Measurements from ENCODE around the gene GALNT18.
"Not testable (repeated sequence)": the region's sequence is repeated elsewhere in the genome, so short reads cannot be mapped to it uniquely, and the experiment has no call there.

Gene GALNT18

GRCh38 chr11:11451501-11452005 lies 170.3 kb downstream of the GALNT18 start:
- no peak for DNase-seq

DNA sequence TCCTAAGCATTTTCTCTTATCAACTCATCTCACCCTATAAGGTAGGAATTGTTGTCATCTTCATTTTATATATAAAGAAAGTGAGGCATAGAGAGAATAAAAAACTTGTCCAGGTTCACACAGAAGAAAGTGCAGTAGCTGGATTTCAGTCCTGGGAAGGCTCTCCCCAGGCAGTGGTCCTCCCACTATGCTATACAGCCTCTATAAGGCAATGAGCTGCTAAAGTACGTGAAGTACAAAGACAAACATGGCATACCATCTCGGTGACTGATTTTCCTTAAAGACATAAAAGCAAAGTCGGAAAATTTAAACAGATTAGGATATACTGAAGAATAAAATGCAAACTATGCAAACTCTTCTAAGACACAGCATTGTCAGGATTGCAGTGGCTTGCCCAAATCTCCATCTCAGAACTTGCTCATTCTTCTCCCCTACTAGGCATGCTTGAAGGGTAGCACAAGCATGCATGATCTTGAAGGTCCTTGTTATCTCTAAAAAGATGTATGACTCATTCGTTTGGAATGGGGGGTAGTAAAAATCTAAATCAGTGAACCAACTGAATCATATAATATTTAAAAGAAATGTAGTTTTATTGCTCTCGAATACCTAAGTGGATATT lies 171.0 kb downstream of the GALNT18 start:
- DNase-seq: no peak

DNA sequence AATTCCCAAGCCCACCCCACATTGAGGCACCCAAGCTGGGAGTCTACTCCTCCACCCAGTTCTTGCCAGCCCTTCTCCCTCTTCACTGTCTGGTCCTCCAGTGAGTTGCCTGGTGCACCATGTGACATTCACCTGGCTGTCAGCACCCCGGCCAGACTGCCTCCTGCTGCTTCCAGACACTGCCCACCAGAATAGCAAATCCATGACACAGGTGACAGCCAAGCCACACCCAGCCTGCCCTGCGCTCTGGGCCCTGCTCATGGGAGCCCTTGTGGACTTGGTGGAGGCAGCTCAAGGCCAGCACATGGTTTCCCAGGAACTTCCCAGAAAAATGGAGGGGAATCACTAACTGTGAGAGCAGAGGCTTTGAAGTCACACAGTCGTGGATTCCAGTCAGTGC lies 172.5 kb downstream of the GALNT18 start:
- no peak for DNase-seq

DNA sequence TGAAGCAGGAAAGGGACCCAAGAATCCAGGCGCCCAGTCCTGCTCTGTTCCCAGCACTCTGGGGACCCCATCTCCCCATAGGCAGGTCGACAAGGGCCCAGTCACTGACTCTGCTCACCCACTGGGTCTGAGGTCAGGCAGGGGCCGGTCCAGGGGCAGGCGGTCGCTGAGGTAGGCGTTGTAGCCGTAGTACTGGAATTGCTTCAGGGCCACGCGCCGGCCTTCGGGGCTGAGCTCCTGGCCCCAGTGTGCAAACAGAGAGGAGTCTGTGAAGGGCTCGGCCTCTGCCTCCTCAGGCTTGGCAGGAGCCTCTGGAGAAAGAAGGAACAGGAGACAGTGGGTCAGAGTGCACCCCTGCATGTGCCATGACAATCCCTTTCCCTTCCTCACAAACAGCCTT lies 173.2 kb downstream of the GALNT18 start:
- no peak for DNase-seq

DNA sequence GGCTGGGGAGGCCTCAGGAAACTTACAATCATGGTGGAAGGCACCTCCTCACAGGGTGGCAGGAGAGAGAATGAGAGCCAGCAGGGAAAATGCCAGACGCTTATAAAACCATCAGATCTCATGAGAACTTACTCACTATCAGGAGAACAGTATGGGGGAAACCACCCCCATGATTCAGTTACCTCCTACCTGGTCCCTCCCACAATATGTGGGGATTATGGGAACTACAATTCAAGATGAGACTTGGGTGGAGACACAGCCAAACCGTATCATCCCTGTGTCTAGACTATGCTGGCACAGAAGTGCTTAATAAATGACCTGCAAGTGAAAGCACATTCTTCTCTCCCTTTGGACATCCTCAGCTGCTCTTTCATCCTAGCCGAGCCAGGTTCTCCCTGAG lies 174.2 kb downstream of the GALNT18 start:
- not testable (repeated sequence) for DNase-seq

- no peak for DNase-seq
Observed at GRCh38 chr11:11446967-11447366, 174.8 kb downstream of the GALNT18 start.

DNA sequence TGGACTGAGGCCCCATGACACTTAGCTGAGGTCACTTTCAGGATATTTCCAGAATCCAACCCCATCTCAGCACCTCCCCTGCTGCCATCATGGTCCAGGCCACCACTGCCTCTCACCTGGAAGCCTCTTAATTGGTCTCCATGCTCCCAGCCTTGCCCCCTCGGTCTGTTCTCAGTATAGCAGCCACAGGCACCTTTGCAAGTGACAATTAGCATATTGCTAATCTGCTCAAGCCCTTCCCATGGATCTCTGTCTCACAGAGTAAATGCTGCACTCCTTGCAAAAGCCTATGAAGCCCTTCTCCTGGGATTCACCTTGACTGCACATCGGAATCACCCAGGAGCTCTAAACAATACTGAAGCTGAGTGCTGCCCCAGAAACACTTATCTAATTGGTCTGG lies 175.2 kb downstream of the GALNT18 start:
- no peak for DNase-seq

DNA sequence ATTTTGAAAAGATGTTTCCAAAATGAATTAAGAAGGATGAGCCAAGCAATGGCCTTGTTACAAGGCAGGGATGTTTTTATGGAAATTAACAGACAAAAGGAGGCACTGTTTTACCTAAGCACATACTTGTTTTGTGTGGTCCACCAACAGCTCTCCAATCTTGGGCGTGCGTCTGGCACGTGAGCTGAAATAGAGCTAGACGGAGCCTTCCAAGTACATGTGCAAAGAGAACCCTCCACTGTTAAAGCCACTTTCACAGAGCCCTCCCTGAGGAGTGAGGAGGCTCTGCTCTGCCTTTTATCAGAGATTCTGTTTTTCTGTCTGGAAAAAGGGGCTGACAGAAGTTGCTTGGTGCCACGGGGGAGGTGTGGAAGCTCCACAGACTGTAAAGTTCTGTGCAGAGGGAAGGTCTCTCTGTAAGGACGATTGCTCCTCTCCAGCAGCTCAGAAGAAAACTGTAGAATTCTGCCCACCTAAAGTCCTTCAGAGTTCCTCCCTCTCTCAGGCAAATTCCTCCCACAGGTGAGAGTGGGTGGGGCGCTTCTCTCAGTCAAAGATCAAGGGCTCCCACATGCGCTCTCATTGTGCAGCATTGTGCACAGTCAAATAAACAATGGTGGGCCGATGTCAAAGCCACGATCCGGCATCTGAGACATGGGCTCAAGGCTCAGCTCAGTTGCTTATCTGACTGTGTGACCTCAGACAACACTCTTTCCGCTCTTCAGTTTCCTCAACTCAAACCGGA lies 176.2 kb downstream of the GALNT18 start:
- no peak for DNase-seq

DNA sequence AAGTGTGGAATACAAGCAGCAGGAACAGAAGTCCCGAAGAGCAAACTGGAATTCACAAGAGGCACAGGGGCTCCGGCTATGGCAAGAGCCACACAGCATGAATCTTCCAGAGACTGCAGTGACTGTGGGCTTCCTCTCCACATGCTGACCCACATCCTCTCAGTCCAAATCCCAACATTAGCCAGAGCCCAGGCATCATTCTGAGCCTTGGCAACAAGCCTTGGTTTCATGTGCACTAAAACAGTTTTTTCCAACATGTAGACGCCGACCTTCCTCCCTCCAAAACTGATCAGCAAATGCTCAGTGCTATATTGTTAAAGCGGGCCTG lies 177.0 kb downstream of the GALNT18 start:
- DNase-seq: no peak

DNA sequence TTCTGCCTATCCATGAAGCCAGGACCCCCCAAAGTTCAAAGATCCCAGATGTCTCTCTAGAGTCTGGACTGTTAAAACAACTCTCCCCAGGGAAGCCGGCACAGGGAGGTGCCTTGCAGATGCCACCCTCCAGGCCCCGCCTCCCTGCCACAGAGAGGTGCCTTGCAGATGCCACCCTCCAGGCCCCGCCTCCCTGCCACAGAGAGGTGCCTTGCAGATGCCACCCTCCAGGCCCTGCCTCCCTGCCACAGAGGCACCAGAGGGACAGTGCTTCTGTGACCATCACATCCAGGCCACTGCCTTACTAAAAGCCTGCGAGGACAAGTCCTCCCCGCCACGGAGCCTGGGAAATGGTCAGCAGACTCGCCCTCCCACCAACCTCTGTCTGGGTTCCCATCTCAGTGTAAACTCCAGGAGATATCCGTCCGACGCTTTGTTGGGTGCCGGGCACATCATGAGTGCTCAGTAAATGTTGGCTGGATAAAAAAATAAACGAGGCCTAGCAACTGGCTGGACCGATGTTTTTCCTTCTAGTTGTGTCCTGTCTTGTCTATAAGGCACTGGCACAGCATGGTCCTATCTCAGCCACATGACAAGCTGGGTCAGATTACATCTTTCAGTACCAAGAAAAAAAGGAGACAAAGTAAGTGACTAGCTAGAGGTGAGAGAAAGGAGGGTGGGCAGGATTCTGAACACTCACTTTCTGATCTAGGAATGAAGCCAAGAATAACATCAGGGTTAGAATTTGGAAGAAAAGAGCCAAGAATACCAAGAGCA lies 177.6 kb downstream of the GALNT18 start:
- no peak for DNase-seq

DNA sequence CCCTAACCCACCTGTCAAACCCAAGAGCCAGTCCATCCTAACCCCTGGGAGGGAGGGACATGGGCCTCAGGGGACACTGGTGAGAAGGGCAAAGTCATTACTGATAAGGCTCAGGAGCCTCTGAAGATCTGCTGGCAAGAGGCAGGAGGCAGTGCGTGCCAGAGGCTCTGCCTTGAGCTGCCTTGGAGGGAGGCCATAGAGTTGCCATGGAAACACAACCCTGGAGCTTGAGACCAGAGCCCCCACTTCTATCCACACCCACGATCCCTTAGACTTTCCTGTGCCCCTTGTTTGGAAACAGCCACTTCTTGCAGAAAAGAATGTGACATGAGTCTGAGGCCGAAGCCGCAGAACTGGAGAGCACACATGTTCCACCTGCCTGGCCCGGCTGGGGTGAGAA lies 179.0 kb downstream of the GALNT18 start:
- no peak for DNase-seq

GRCh38 chr11:11441516-11441915 lies 180.3 kb downstream of the GALNT18 start:
- DNase-seq: no peak

DNA sequence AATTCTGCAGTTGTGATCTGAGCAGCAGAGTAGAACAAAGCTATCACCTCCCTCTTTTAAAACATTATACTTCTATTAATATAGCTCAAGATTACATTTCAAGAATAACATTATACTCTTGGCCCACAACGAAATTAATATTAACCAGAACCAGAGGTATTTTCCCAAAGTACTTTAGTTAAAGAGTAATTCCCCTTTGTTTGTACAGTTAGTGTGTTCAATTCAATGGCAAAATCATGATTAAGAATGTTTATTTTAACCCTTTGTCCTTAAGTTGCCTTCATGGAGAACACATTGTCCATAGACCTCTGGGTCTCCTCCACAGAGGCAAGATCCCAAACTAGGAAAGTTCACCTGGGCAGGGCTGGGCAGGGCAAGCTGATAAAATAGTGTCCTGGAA lies 180.7 kb downstream of the GALNT18 start:
- no peak for DNase-seq

DNA sequence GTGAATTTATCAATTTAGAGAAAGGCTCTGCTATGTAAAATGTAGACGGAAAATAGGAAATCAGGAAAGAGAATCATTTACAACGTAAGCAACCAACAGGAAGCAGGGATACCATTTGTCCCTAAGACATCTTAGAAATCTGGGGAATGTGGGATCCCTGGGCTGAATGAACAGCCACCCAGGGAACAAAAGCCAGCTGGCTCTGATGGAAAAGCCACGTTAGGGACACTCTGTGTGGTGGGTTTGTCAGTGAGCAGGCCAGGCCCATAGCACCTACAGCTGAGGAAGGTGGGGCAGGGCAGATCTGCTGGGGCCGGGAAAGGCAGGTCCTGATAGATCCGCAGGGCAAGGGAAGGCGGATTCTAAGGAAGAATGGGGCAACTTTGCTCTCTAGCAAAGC lies 181.7 kb downstream of the GALNT18 start:
- no peak for DNase-seq

GRCh38 chr11:11439591-11439990 lies 182.2 kb downstream of the GALNT18 start:
- DNase-seq: no peak

GRCh38 chr11:11436715-11437313 lies 185.0 kb downstream of the GALNT18 start:
- no peak for DNase-seq

- DNase-seq: no peak
Observed at GRCh38 chr11:11435635-11436034, 186.2 kb downstream of the GALNT18 start.

- no peak for DNase-seq
Observed at GRCh38 chr11:11433960-11434359, 187.8 kb downstream of the GALNT18 start.

DNA sequence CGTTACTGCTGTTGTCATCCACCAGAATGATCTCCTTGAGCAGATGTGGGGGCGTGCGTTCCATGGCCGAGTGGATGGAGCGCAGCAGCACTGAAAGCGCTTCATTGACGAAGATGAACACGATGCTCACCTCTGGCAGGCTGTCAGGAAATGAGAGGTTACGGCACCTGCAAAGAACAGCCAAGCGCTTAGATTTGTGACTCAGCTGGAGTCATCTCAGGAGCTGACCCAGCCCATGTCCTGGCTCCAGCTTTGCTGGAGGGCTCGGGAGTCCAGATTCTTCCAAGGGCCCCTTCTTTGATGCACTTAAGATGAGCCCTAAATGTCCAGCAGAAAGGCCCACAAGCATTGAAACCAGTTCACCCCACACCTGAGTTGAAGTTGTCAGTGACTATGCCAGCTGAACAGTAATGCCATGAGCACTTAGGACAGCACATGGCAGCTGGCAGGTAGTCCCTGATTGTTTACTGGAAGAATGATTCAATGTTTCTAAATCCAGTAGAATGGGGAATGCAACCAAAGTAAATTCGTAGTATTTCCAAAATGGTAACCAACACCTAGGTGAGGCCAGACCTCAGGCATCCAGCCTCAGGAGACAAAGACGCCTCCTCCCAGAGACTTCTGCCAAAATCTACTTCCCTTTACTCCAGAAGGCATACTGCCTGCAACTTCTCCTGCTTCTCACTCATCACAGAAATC lies 189.0 kb downstream of the GALNT18 start:
- no peak for DNase-seq

- no peak for DNase-seq
Observed at GRCh38 chr11:11430431-11430830, 191.4 kb downstream of the GALNT18 start.

DNA sequence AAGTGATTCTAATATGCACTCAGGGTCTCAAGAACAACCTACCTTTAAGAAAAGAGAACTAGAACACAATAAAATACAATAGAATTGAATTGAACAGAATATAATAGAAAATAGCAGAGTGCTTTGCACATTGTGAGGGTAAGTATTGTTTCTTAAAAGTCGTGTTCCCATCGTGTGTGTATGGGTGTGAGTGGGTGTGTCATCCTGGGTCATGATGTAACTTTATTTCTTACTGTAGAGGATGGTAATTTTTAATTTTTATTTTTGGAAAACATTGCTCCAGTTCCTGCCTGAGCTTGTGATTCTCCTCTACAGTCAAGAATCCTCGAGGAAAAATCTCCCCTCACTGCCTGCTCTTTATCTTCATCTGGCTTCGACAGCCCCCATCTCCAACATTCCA lies 193.1 kb downstream of the GALNT18 start:
- no peak for DNase-seq

DNA sequence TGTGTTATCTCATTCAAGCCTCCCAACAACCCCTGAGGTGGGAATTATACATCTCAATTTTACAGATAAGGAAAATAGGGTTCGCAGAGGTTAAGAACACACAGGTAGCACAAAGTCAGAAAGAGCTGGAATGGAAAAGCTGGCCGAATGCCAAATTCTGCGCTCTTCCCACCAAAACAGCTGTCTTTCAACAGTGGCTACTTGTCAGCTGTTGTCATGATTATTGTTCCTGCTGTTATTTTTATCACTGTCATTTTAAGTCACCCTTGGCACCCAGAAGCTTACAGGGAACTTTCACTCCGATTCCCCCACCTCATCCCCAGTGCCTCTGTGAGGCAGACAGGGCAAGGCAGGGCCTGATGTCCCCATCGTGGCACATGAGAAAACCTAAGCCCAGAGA lies 194.3 kb downstream of the GALNT18 start:
- no peak for DNase-seq

- no peak for DNase-seq
Observed at GRCh38 chr11:11427140-11427539, 194.7 kb downstream of the GALNT18 start.
